Testis (tissue), 2 donors: Measurements from ENCODE around the gene TTC7B.

Source experiments
- CTCF ChIP-seq, 3 experiments: fragments of 450-650 bp in 2 of 3; fragments of 200-600 bp in 1 of 3; sonication (generic) in 1 of 3; IDR thresholded peaks; one replicate each; pipeline ENCODE4 v1.5.1; 2016 to 2019; ENCODE audit warnings: antibody characterized with exemption in 3 of 3, mild to moderate bottlenecking in 2 of 3, moderate library complexity in 1 of 3
- POLR2A ChIP-seq: fragments of 450-650 bp; IDR thresholded peaks from one replicate; pipeline ENCODE4 v1.6.1; 2017; ENCODE audit warnings: antibody characterized with exemption, mild to moderate bottlenecking, moderate library complexity

GRCh38 chr14:90601563-90601962, 214.7 kb downstream of the TTC7B start:
- no peak for TF ChIP-seq CTCF (IDR thresholded peaks at IDR 0.05)
- no peak for TF ChIP-seq POLR2A
